ENCODE results near the gene KRTAP10-3. TPM values are rescaled to one million over a fixed set of nuclear protein-coding genes. Genes with fewer than 3 reads are reported as not detected.

Gene KRTAP10-3
- total and polyA plus RNA-seq, 9 of the 15 experiments (the other 6 are each of a cell fraction or from before 2014, with no cell fraction given): not detected

GRCh38 chr21:44594406-44594916 is 35.9 kb upstream of the KRTAP10-3 start:
- ChIA-PET CTCF (ENCODE audit: low intra/inter-chr PET ratio) (no interaction called here), POLR2A (interaction anchor here (0.8 to 1.4 kb wide), 6 partner anchors 8 to 135 kb away, joined by 3 to 5 read pairs (median 4); no protein-coding TSS in a partner anchor)
- FAIRE-seq (no peak), ATAC-seq (peak; percentile 44), DNase-seq (ENCODE audit: extremely low read depth in 1 of 4, low spot score in 3 of 4) (no peak)
- H3K4me2 ChIP-seq (ENCODE audit: insufficient read depth, low read length): peak overlapping the region; percentile 79
- 6% methylated on average over 12 of the region's 12 CpGs for WGBS (ENCODE audit: insufficient coverage, low coverage, missing lambda C conversion rate)
- H3K27me3 ChIP-seq (ENCODE audit: control insufficient read depth in 2 of 2, insufficient read depth in 2 of 2, low read length in 2 of 2): peaks cover 0 to 15% of the 10 kb centered on the region in 2 experiments; a peak in 2 of 5 replicates
- H3K9me1 ChIP-seq (ENCODE audit: control insufficient read depth, insufficient read depth, low read length): no peaks in the 10 kb centered on the region
- in situ Hi-C loops (cut with MboI) (no loop called here), intact Hi-C loops (cut with micrococcal nuclease) (no loop called here)
- peak overlapping the region; percentile 56; the same call in 2 of the 3 replicates for H3K27ac ChIP-seq (ENCODE audit: extremely low read depth, low read depth, low read length)
- peak overlapping the region in 1 of 2 experiments; percentile 25; a peak in 1 of 4 replicates for H3K9ac ChIP-seq (ENCODE audit: insufficient read depth in 1 of 2, low read depth in 2 of 2, low read length in 2 of 2)
- peaks cover 24 to 37% of the 10 kb centered on the region in 2 experiments for H3K4me1 ChIP-seq (replicated peaks in 1 of 2; ENCODE audit: control insufficient read depth in 2 of 2, insufficient read depth in 2 of 2, low read length in 2 of 2)
- no TSS peak for BruUV-seq (replicated peaks)
- no peaks in the 10 kb centered on the region for H3K36me3 ChIP-seq (ENCODE audit: control insufficient read depth, insufficient read depth, low read length)
- peak overlapping the region; percentile 81 for H2AFZ ChIP-seq (ENCODE audit: low read depth, low read length)
- H3K79me2 ChIP-seq (ENCODE audit: control insufficient read depth, insufficient read depth, low read length): no peaks in the 10 kb centered on the region
- H3K9me3 ChIP-seq (replicated peaks; ENCODE audit: control insufficient read depth, insufficient read depth, low read depth, low read length): no peaks in the 10 kb centered on the region; the same call in 1 of the 2 replicates
- H4K20me1 ChIP-seq (replicated peaks; ENCODE audit: control insufficient read depth, insufficient read depth, low read length): no peaks in the 10 kb centered on the region
- no peak overlapping the region for H3K4me3 ChIP-seq
- TF ChIP-seq IRF9 (tag; IDR thresholded peaks at IDR 0.05) (peak; percentile 10; the same call in 1 of the 2 replicates), TEAD2 (tag; IDR thresholded peaks at IDR 0.05) (no peak), ZNF592 (IDR thresholded peaks at IDR 0.05) (peak; percentile 10; the same call in 1 of the 2 replicates), THRA (IDR thresholded peaks at IDR 0.05) (no peak), PTTG1 (tag; IDR thresholded peaks at IDR 0.05; ENCODE audit: low read depth) (0 out of 2 replicates have a peak, but pooled peaks have one; percentile 7)
